Prostate gland (tissue), 2 donors: ENCODE results near the gene ZFAND2A. TPM values are rescaled to one million over a fixed set of nuclear protein-coding genes. Genes with fewer than 3 reads are reported as not detected.

ENCODE experiments used
- DNase-seq: peaks from one replicate; pipeline ENCODE4 v3.0.0-alpha.2; 2019; ENCODE audit warnings: low spot score
- H3K27ac ChIP-seq, 2 donors: fragments of 200-600 bp; sonication (generic); 2 replicates each; pipeline ENCODE4 v1.5.1; 2017 to 2019
- H3K27me3 ChIP-seq: fragments of 200-600 bp; sonication (generic); replicated peaks from 2 replicates; pipeline ENCODE4 v1.5.1; 2019; ENCODE audit not compliant: insufficient read depth
- H3K36me3 ChIP-seq, 2 donors: fragments of 200-600 bp; sonication (generic); 1 replicate in 1 of 2; 2 replicates in 1 of 2; pipeline versions ENCODE4 v1.5.1 to v1.8.1; 2017 to 2019
- H3K4me1 ChIP-seq: fragments of 200-600 bp; sonication (generic); replicated peaks from 2 replicates; pipeline ENCODE4 v1.5.1; 2019
- H3K4me3 ChIP-seq, 2 donors: fragments of 200-600 bp; sonication (generic); 2 replicates each; pipeline ENCODE4 v1.5.1; 2017 to 2019
- H3K9me3 ChIP-seq: fragments of 200-600 bp; sonication (generic); 2 replicates; pipeline ENCODE4 v1.5.1; 2017
- POLR2A ChIP-seq: fragments of 450-650 bp; IDR thresholded peaks from one replicate; pipeline ENCODE4 v1.6.1; 2016; ENCODE audit warnings: antibody characterized with exemption, mild to moderate bottlenecking
- POLR2AphosphoS5 ChIP-seq: sonication (generic); formaldehyde crosslinking; IDR thresholded peaks from one replicate; pipeline ENCODE4 v1.6.1; 2017; ENCODE audit warnings: antibody characterized with exemption
- WGBS: methylation state at CpG from one replicate; pipeline ENCODE4 v1.1.5; 2018; 5-methylcytosine and 5-hydroxymethylcytosine counted together
- intact Hi-C: fragments of 100-400 bp; cut with DNase I; formaldehyde crosslinking; loops from one replicate; pipeline ENCODE4 v1.14.2; 2022
- total RNA-seq, 2 donors: library from RNA; depleted of rRNA; stranded (reverse); fragments of >200 nt; gene quantifications; one replicate each; pipeline ENCODE4 v1.1.0, GENCODE V29; 2016
- TF ChIP-seq, protein P1 (sequence below), 4 experiments: fragments of 200-600 bp in 2 of 4; fragments of 450-650 bp in 2 of 4; sonication (generic) in 2 of 4; IDR thresholded peaks; 1 replicate in 3 of 4; 2 replicates in 1 of 4; pipeline ENCODE4 v1.5.1; 2016 to 2019; ENCODE audit warnings: antibody characterized with exemption in 4 of 4, mild to moderate bottlenecking in 2 of 4, moderate library complexity in 2 of 4

The ZFAND2A gene
- total RNA-seq, 2 donors from 2014 or later = 25.0 to 36.3 TPM

DNA sequence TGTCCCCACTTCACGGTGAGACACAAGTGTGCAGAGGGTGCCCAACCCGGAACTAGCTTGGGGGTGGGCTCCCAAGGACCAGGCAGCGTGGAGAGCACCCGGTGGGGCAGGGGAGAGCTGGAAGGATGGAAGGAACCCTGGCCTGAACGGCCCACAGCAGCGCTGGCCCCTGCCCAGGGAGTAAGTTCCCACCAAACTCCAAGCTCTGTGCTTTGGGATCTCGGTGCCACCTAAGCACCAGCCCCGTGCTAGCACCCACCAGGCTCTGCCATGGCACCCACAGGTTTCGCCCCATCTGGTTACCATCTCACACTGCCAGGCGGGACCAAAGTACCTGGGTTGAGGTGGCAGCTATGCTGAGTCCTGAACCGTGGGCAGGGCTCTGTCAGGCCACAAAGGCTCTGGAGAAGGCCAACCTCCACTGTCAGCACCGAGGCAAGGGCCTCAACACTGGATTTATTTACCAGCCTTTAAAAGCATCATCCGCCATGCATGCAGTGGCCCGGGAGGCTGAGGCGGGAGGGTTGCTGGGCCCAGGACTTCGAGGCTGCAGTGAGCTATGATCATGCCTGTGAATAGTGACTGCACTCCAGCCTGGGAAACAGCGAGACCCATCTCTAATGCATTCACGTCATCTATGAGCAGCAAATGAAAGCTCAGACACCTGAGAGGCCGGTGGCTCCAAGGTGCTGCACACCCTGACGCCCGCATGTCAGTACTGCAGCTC lies 56.0 kb downstream of the ZFAND2A start:
- Histone ChIP-seq H3K27me3 (no peaks in the 10 kb centered on the region), H3K36me3 (no peaks in the 10 kb centered on the region), H3K4me3 (no peak overlapping the region), H3K27ac (no peak overlapping the region), H3K9me3 (no peaks in the 10 kb centered on the region), H3K4me1 (no peaks in the 10 kb centered on the region)
- no peak for TF ChIP-seq POLR2AphosphoS5
- no peak for TF ChIP-seq POLR2A
- TF ChIP-seq, protein P1, sequence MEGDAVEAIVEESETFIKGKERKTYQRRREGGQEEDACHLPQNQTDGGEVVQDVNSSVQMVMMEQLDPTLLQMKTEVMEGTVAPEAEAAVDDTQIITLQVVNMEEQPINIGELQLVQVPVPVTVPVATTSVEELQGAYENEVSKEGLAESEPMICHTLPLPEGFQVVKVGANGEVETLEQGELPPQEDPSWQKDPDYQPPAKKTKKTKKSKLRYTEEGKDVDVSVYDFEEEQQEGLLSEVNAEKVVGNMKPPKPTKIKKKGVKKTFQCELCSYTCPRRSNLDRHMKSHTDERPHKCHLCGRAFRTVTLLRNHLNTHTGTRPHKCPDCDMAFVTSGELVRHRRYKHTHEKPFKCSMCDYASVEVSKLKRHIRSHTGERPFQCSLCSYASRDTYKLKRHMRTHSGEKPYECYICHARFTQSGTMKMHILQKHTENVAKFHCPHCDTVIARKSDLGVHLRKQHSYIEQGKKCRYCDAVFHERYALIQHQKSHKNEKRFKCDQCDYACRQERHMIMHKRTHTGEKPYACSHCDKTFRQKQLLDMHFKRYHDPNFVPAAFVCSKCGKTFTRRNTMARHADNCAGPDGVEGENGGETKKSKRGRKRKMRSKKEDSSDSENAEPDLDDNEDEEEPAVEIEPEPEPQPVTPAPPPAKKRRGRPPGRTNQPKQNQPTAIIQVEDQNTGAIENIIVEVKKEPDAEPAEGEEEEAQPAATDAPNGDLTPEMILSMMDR (IDR thresholded peaks at IDR 0.05) = no peak
- DNase-seq = no peak
- intact Hi-C loops = no loop called here
- WGBS = 94% methylated on average over 21 of the region's 21 CpGs

DNA sequence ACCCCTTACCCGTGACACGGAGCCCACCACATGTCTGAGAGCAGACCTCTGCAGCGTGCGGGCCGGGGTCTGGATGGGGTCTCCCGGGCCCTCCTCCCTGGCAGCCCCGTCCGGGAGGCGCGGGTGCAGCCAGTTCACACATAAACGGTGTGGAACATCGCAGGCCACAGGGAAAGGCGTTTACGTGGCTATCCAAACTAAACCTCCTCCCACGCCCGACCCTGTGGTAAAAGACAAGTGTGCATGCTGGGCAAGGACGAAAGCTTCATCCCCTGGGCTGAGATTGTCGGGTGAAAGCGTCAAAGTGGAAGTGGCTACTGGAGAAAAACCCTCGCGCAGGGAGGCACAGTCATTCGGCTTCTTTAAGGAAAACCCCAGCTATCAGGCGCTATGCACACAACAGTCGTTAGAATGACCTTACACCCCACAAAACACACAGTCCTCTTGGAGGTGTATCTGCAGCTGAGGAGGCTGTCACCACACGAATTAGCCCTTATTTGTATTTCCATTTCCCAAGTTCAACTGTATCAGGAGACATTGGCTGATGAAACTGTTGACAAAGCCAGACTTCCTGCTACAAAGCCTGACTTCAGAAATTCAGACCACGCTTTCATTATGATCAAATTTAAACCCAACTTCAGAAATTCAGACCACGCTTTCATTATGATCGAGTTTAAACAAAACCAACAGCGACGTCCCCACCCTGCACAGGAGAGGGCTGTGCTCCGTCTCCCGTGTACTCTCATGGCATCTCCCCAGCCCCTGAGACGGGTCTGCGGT lies 56.8 kb downstream of the ZFAND2A start:
- H3K4me1 ChIP-seq = no peaks in the 10 kb centered on the region
- no peaks in the 10 kb centered on the region for H3K36me3 ChIP-seq
- no peak overlapping the region for H3K4me3 ChIP-seq
- H3K27ac ChIP-seq = no peak overlapping the region
- no peak for DNase-seq
- intact Hi-C loops = no loop called here
- TF ChIP-seq, protein P1 (IDR thresholded peaks at IDR 0.05) = no peak
- no peaks in the 10 kb centered on the region for H3K9me3 ChIP-seq
- 90% methylated on average over 34 of the region's 34 CpGs for WGBS
- H3K27me3 ChIP-seq = no peaks in the 10 kb centered on the region

Other genes with a start within 250 kb of the ZFAND2A start
- 1 to 10 TPM; 5.9 to 8.3 TPM for gene ADAP1, start 205.5 kb downstream of the ZFAND2A start, total RNA-seq
- 10 to 100 TPM; 11.3 to 17.0 TPM for gene COX19, start 184.6 kb downstream of the ZFAND2A start, total RNA-seq
- 1 to 10 TPM; 3.1 to 4.0 TPM for gene CYP2W1, start 177.0 kb downstream of the ZFAND2A start, total RNA-seq
- 10 to 100 TPM in 1 of 2 donors, 1 to 10 TPM in 1; 6.1 to 25.9 TPM for gene GPR146, start 115.7 kb downstream of the ZFAND2A start, total RNA-seq
- 10 to 100 TPM in 1 of 2 donors, 1 to 10 TPM in 1; 7.4 to 11.5 TPM for gene GPER1, start 72.1 kb downstream of the ZFAND2A start, total RNA-seq
- gene UNCX, start 72.7 kb upstream of the ZFAND2A start, total RNA-seq = not detected